Muscle of leg (tissue), 11 donors: Measurements from ENCODE around the gene ZSCAN22. TPM values are rescaled to one million over a fixed set of nuclear protein-coding genes. Genes with fewer than 3 reads are reported as not detected.
"Not testable (repeated sequence)": the region's sequence is repeated elsewhere in the genome, so short reads cannot be mapped to it uniquely, and the experiment has no call there.

ENCODE experiments used
- DNase-seq: peaks from one replicate; pipeline ENCODE4 v3.0.0; 2013
- H3K27ac ChIP-seq: one replicate; pipeline ENCODE4 v1.5.1; 2013; ENCODE audit warnings: mild to moderate bottlenecking, low read length, control low read depth
- H3K27me3 ChIP-seq: one replicate; pipeline ENCODE4 v1.6.1; 2013; ENCODE audit warnings: low read length; ENCODE audit not compliant: control insufficient read depth, insufficient read depth
- H3K36me3 ChIP-seq: one replicate; pipeline ENCODE4 v1.6.1; 2013; ENCODE audit warnings: low read length; ENCODE audit not compliant: control insufficient read depth, insufficient read depth
- H3K4me1 ChIP-seq: one replicate; pipeline ENCODE4 v1.6.1; 2013; ENCODE audit warnings: low read length; ENCODE audit not compliant: control insufficient read depth, insufficient read depth
- H3K4me3 ChIP-seq: one replicate; pipeline ENCODE4 v1.5.1; 2013; ENCODE audit warnings: low read length, control low read depth
- H3K9me3 ChIP-seq: replicated peaks from 2 replicates; pipeline ENCODE4 v1.6.1; 2013; ENCODE audit warnings: low read depth, low read length; ENCODE audit not compliant: control insufficient read depth
- WGBS: methylation state at CpG from one replicate; pipeline ENCODE4 v1.1.5; 2013; ENCODE audit warnings: missing lambda C conversion rate; ENCODE audit not compliant: insufficient coverage; 5-methylcytosine and 5-hydroxymethylcytosine counted together
- polyA plus RNA-seq, 8 donors: library from polyadenylated mRNA; unstranded; fragments of 120-200 nt; gene quantifications; one replicate each; pipeline versions ENCODE4 v1.2.1 to v1.2.3, GENCODE V29; 2013; ENCODE audit warnings: inconsistent platforms in 1 of 8, low replicate concordance in 1 of 8; ENCODE audit not compliant: insufficient read length in 8 of 8, insufficient read depth in 1 of 8
- total RNA-seq: library from RNA; stranded (reverse); fragments of 120-200 nt; gene quantifications from one replicate; pipeline ENCODE4 v1.2.4, GENCODE V29; 2013

ZSCAN22 gene
- total and polyA plus RNA-seq, 9 donors = 2.4 to 3.4 (median 3.2) TPM

DNA sequence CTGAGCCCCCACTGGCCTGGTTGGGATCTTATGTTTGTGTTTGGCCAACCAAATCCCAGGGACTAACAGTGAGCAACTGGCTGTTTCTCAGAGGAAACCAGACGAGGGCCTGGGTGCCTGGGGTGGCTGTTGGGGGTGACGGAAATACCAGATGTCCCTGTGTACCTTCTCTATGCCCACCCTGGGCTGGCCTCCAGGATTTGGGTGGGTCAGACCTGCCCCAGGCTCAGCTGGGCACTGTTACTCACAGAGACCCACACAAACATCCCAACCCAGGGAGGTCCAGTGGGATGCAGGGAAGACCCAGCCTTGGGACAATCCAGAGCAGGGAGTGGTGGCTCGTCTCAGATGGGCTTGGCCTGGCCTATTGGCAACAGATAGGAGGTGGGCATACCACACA is 8.8 kb downstream of the ZSCAN22 start:
- Histone ChIP-seq H3K4me1 (no peaks in the 10 kb centered on the region), H3K27ac (no peak overlapping the region), H3K27me3 (no peaks in the 10 kb centered on the region), H3K4me3 (no peak overlapping the region), H3K9me3 (no peaks in the 10 kb centered on the region), H3K36me3 (peaks cover 55% of the 10 kb centered on the region)
- WGBS = 100% methylated on average over 1 of the region's 3 CpGs
- no peak for DNase-seq

DNA sequence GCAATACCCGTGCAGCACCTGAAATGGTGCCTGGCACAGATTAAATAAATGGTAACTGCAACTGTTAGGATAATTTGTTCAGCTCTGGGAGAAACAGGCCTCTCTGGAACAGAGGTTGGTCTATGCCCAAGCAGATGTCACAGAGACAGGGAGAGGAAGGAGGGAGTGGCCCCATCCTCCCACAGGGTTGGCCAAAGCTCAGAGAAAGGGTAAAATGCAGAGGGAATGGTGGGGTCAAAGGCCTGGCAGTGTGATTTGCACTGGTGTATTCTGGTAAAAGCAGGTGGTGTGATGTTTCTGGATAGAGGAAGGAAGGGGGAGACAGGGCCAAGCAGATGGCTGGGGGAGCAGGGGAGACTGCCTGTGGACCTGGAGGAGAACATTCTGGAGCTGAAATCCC is 9.4 kb downstream of the ZSCAN22 start:
- Histone ChIP-seq H3K36me3 (peaks cover 58% of the 10 kb centered on the region), H3K4me1 (no peaks in the 10 kb centered on the region), H3K4me3 (no peak overlapping the region), H3K27me3 (no peaks in the 10 kb centered on the region), H3K9me3 (no peaks in the 10 kb centered on the region), H3K27ac (no peak overlapping the region)
- 83% methylated on average over 1 of the region's 1 CpG for WGBS
- no peak for DNase-seq

DNA sequence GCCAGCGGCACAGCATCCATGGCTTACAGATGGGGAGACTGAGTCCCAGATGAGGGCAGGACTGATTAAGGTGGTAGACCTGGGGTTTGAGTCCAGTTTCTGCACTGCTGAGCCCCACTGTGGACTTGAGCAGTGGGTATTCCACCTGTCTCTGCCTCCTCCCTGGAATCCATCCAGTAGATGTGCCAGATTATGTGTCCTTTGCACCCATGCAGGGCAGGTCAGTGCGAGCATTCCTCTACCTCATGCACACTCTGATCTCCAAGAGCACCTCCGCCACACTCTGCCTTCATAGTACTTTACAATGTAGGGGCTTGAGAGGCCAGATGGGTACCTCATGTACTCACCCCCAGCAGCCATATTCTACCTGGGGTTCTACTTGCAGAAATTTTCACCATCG is 10.0 kb downstream of the ZSCAN22 start:
- no peaks in the 10 kb centered on the region for H3K27me3 ChIP-seq
- 100% methylated on average over 1 of the region's 4 CpGs for WGBS
- H3K4me1 ChIP-seq = no peaks in the 10 kb centered on the region
- H3K4me3 ChIP-seq = no peak overlapping the region
- H3K9me3 ChIP-seq = no peaks in the 10 kb centered on the region
- no peak for DNase-seq
- no peak overlapping the region for H3K27ac ChIP-seq
- H3K36me3 ChIP-seq = peaks cover 58% of the 10 kb centered on the region

DNA sequence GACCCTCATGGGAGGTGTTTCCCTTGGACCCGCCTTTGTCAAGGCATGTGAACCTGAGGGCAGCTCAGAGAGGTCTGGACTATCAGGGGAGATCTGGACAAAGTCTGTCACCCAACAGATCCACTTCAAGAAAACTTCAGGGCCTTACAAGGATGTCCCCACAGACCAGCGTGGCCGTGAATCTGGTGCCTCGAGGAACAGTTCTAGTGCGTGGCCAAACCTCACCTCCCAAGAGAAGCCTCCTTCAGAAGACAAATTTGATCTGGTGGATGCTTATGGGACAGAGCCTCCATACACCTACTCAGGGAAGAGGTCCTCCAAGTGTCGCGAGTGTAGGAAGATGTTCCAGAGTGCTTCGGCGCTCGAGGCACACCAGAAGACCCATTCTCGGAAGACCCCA is 11.5 kb downstream of the ZSCAN22 start:
- Histone ChIP-seq H3K27ac (no peak overlapping the region), H3K4me1 (no peaks in the 10 kb centered on the region), H3K27me3 (no peaks in the 10 kb centered on the region), H3K4me3 (no peak overlapping the region), H3K36me3 (peaks cover 58% of the 10 kb centered on the region), H3K9me3 (no peaks in the 10 kb centered on the region)
- 100% methylated on average over 4 of the region's 11 CpGs for WGBS
- DNase-seq = no peak

DNA sequence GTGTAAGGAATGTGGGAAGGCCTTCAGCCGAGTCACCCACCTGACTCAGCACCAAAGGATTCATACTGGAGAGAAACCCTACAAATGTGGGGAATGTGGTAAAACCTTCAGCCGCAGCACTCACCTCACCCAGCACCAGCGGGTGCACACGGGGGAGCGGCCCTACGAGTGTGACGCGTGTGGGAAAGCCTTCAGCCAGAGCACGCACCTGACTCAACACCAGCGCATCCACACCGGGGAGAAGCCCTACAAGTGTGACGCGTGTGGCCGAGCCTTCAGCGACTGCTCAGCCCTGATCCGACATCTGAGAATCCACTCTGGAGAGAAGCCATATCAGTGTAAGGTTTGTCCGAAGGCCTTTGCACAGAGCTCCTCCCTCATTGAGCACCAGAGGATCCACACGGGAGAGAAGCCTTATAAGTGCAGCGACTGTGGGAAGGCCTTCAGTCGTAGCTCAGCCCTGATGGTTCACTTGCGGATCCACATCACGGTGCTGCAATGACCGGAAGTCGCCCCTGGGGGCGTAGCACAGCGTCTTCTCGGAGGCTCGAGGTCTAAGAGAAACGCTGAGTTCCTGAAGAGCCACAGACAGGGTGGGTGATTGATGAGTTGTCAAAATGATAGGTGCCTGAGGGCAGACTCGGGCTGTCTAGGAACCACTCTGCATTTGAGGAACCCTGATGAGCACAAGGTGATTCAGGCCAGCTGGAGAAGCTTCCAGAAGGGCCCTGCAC is 12.2 kb downstream of the ZSCAN22 start:
- DNase-seq = no peak
- 74% methylated on average over 21 of the region's 30 CpGs for WGBS
- Histone ChIP-seq H3K4me3 (no peak overlapping the region), H3K9me3 (no peaks in the 10 kb centered on the region), H3K4me1 (no peaks in the 10 kb centered on the region), H3K27me3 (no peaks in the 10 kb centered on the region), H3K36me3 (peaks cover 58% of the 10 kb centered on the region), H3K27ac (no peak overlapping the region)

DNA sequence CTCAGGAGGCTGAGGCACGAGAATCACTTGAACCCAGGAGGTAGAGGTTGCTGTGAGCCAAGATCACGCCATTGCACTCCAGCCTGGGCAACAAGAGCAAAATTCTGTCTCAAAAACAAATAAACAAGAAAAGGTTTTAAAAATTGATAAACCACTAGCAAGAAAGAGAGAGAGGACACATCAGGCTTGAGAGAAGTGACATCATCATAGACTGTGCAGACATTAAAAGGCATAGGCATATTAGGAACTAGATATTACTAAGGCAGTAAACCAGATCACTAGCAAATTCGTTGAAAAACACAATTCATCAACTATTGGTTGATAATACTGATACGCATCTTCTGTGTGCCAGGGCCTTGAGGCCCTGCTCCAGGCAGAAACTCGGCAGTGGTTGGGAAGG is 18.8 kb downstream of the ZSCAN22 start:
- Histone ChIP-seq H3K36me3 (peaks cover 4% of the 10 kb centered on the region), H3K4me1 (peaks cover 15% of the 10 kb centered on the region), H3K27me3 (peaks cover 41% of the 10 kb centered on the region), H3K9me3 (no peaks in the 10 kb centered on the region), H3K4me3 (no peak overlapping the region), H3K27ac (no peak overlapping the region)
- DNase-seq = no peak
- no CpG with 5 or more reads among the region's 5 CpGs for WGBS

DNA sequence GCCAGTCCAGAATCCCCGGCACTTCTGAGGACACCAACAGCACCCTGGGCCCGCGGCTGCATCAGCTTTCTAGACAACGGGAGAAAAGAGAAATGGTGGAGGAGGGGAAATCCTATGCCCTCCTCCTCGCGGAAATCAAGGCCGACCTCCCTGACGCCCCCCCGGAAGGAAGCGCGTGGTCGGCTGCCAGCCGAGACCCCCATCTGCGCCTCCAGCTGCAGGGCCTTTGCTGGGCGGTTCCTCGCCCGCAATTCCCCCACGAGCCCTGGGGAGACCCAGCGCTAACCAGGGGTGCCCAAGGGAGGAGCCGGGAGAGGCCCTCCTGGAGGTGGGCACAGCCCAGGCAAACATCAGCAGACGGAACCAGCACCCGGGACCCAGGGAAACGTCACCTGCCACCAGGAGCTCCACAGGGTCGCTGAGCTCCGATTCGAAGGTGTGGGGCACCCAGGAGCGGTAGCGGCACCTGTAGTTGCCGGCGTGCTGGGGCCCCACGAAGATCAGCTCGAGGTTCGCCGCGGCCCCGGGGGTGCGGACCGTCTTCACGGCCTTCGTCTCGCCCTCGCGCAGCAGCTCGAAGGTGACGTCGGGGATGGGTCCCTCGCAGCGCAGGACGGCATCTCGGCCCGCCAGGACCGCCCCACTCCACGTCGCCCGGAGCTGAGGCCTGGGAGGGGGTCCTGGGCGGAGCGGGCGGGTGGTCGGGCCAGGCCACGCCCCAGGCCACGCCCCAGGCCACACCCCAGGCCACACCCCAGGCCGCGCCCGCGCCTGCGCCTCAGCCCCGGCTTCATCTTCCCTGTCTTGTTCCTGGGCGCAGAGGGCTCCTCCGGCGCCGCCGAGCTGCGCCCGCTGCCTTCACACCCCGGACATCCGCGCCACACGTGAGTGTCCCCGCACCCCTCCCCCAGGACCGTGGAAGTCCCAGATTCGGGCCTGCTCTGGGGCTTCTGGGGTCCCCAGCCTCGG is 20.5 kb downstream of the ZSCAN22 start:
- peaks cover 51% of the 10 kb centered on the region for H3K27me3 ChIP-seq
- peak overlapping the region; percentile 61 for H3K4me3 ChIP-seq
- H3K27ac ChIP-seq = no peak overlapping the region
- 2% methylated on average over 75 of the region's 82 CpGs for WGBS
- H3K36me3 ChIP-seq = no peaks in the 10 kb centered on the region
- H3K9me3 ChIP-seq = no peaks in the 10 kb centered on the region
- DNase-seq = peak; percentile 52
- H3K4me1 ChIP-seq = peaks cover 18% of the 10 kb centered on the region

DNA sequence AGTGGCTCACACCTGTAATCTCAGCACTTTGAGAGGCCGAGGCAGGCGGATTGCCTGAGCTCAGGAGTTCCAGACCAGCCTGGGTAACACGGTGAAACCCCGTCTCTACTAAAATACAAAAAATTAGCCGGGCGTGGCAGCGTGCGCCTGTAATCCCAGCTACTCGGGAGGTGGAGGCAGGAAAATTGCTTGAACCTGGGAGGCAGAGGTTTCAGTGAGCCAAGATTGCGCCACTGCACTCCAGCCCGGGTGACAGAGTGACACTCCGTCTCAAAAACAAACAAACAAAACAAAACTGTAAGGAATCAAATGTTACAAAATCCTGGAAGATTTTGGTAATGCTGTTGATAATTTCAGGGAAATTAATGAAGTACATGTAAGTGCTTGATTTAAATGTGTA is 21.3 kb downstream of the ZSCAN22 start:
- 19% methylated on average over 8 of the region's 12 CpGs for WGBS
- not testable (repeated sequence) for H3K9me3 ChIP-seq, DNase-seq, H3K36me3 ChIP-seq, H3K27ac ChIP-seq
- H3K4me3 ChIP-seq = peak overlapping the region; percentile 61
- H3K27me3 ChIP-seq = peaks cover 53% of the 10 kb centered on the region
- H3K4me1 ChIP-seq = peaks cover 18% of the 10 kb centered on the region

DNA sequence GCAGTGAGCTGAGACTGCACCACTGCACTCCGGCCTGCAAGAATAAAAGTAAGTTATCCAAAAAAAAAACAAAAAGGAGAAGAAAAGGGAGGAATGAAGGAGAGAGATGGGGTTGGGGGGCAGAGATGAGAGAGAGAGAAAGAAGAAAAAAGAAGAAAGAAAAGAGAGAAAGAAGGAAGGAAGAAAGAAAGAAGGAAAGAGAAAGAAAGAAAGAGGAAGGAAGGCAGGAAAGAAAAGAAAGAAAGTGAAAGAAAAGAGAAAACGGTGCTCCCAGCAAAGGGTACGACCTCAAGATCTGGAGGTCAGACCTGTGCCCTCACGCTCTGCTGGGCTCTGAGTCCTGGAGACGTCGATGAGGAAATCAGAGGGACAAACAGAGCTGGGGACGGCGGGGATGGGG is 22.8 kb downstream of the ZSCAN22 start:
- Histone ChIP-seq H3K27me3 (peaks cover 53% of the 10 kb centered on the region), H3K4me3 (no peak overlapping the region), H3K9me3 (no peaks in the 10 kb centered on the region), H3K36me3 (peaks cover 3% of the 10 kb centered on the region), H3K4me1 (peaks cover 18% of the 10 kb centered on the region), H3K27ac (no peak overlapping the region)
- 27% methylated on average over 7 of the region's 8 CpGs for WGBS
- no peak for DNase-seq
